ENCODE results near the gene KDM4B.

GRCh38 chr19:5036698-5037563, 68.0 kb downstream of the KDM4B start:
- TF ChIP-seq ARNT (IDR thresholded peaks at IDR 0.05), result no peak
- no peak for TF ChIP-seq FOXM1 (IDR thresholded peaks at IDR 0.05; ENCODE audit: borderline replicate concordance)
- TF ChIP-seq FOXK2 (IDR thresholded peaks at IDR 0.05), result no peak
- TF ChIP-seq LEF1 (IDR thresholded peaks at IDR 0.05; ENCODE audit: borderline replicate concordance), result no peak
- no peak for TF ChIP-seq SUZ12 (IDR thresholded peaks at IDR 0.05)
- TF ChIP-seq SP1 (IDR thresholded peaks at IDR 0.05), result no peak
- no peak for TF ChIP-seq BHLHE40 (IDR thresholded peaks at IDR 0.05; ENCODE audit: borderline replicate concordance)
- TF ChIP-seq L3MBTL2 (conservative IDR thresholded peaks at IDR 0.05), result no peak
- no peak for TF ChIP-seq ELF4 (IDR thresholded peaks at IDR 0.05)
- TF ChIP-seq NFRKB (IDR thresholded peaks at IDR 0.05), result no peak
- no peak for TF ChIP-seq CTBP1 (IDR thresholded peaks at IDR 0.05; ENCODE audit: borderline replicate concordance)
